HG02943 (cell line): ENCODE data around the gene IFI44L.

Experiments used
- ATAC-seq: cut with Tn5 transposase; IDR thresholded peaks from one replicate; pipeline ENCODE4 v1.9.1; 2021; ENCODE audit warnings: mild to moderate bottlenecking, low read depth, moderate library complexity; ENCODE audit not compliant: unreplicated experiment

The IFI44L gene

DNA sequence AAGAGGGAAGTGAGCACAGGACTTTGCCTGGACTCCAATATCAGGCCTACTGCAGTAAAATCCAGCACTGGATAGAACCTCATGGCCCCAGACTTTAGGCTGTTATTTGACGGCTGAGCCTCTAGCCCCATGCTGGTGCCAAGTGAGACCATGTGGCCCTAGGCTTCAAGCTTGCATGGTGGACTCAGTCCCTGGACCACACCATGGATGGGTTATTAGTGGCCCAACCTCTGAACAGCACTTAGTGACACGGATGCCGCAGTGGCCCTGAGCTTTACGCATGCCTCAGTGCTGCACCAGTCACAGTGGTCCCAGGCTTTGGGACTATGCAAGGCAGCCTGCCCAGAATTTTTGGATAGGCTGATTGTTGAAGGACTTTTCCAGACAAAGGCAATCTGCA is 13.0 kb downstream of the IFI44L start:
- no peak for ATAC-seq

- ATAC-seq: no peak
These were observed 20.2 kb downstream of the IFI44L start for GRCh38 chr1:78640462-78640861.

DNA sequence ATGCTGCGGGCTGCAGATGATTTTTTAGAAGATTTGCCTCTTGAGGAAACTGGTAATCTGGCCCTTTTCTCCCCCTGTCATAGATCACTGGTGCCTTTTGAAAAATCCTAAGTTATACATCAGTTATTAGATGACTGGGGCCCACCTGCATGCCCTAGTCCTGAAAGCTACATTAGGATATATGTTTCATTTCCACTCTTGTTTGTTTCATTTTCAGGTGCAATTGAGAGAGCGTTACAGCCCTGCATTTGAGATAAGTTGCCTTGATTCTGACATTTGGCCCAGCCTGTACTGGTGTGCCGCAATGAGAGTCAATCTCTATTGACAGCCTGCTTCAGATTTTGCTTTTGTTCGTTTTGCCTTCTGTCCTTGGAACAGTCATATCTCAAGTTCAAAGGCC is 21.3 kb downstream of the IFI44L start:
- ATAC-seq: no peak

- ATAC-seq: no peak
These were observed 25.5 kb downstream of the IFI44L start for GRCh38 chr1:78645723-78646122.

DNA sequence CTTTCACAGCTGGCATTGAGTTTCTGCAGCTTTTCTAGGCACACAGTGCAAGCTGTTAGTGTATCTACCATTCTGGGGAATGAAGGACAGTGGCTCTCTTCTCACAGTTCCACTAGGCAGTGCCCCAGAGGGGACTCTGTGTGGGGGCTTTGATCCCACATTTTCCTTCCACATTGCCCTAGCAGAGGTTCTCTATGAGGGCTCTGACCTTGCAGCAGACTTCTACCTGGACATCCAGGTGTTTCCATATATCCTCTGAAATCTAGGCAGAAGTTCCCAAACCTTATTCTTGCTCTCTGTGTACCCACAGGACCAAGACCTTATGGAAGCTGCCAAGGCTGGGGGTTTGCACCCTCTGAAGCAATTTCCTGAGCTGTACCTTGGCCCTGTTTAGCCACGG is 27.0 kb downstream of the IFI44L start:
- ATAC-seq: no peak

GRCh38 chr1:78649628-78650027 is 29.4 kb downstream of the IFI44L start, which contains the start of gene IFI44:
Gene IFI44, plus strand, starts transcription at chr1:78649831. Its CDS starts 365 bp downstream, at chr1:78650196.
- peak; percentile 90 for ATAC-seq

- no peak for ATAC-seq
These were observed 29.9 kb downstream of the IFI44L start for GRCh38 chr1:78650114-78650660.

DNA sequence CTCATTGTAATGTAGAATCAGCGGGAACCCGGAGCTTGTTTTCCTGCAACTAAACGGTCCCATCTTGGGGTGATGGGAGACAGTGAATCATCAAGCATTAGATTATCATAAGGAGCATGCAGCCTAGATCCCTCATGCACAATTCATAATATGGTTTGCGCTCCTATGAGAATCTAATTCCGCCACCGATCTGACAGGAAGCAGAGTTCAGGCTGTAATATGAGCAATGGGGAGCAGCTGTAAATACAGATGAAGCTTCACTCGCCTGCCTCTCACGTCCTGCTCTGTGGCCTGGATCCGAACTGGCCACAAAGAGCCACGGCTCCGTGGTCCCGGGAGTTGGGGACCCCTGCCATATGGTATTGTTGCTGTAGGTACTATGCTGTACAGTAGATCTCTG is 31.0 kb downstream of the IFI44L start:
- ATAC-seq: no peak

DNA sequence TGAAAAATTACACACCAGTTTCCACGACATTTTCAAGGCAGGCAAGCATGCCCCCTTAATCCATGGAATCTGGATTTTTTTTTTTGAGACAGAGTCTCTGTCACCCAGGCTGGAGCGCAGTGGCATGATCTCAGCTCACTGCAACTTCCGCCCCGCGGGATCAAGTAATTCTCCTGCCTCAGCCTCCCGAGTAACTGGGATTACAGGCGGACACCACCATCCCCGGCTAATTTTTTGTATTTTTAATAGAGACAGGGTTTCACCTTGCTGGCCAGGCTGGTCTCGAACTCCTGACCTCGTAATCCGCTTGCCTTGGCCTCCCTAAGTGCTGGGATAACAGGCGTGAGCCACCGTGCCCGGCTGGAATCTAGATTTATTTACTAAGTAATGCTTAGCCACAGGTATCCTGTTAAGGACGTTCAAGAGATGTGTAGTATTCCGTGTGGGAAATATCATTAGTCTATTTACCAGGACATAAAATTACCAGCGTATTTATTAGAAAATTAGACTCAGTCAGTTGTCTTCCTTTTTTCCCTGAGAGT is 31.8 kb downstream of the IFI44L start:
- ATAC-seq: no peak

- ATAC-seq: no peak
These were observed 38.7 kb downstream of the IFI44L start for GRCh38 chr1:78658901-78659300.

DNA sequence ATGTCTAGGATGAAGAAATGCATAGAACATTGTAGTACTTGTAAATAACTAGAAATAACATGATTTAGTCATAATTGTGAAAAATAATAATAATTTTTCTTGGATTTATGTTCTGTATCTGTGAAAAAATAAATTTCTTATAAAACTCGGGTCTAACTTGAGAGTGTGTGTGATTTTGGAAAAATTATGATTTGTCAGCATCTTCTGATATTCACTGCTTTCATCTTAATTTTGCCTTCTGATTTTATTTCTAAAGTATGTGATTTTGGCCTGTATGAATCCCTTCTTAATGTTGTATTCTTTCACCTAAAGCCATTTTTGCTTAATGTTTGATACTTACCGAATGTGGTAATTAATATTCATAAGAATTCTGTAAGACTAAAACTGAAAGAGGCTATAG is 43.7 kb downstream of the IFI44L start:
- ATAC-seq: no peak

DNA sequence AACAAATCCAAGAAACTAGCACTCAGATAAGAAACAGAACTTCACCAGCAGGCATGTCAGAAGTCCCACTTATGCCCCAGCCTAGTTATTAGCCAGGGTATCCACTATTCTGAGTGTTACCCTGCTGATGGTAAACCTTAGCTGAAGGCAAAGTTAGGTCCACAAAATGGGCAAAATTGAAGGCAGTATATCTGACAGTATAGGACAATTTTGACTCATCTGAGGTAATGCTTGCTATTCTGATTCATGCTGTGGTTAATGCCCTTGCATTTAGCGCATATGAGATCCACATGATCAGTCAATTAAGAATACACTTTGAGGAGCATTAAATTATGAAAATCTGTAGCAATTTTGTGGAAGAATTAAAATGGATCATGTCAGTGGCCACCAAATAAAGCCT is 44.5 kb downstream of the IFI44L start:
- ATAC-seq: no peak

- no peak for ATAC-seq
These were observed 45.6 kb downstream of the IFI44L start for GRCh38 chr1:78665809-78666208.

GRCh38 chr1:78667939-78668338 is 47.7 kb downstream of the IFI44L start:
- no peak for ATAC-seq

DNA sequence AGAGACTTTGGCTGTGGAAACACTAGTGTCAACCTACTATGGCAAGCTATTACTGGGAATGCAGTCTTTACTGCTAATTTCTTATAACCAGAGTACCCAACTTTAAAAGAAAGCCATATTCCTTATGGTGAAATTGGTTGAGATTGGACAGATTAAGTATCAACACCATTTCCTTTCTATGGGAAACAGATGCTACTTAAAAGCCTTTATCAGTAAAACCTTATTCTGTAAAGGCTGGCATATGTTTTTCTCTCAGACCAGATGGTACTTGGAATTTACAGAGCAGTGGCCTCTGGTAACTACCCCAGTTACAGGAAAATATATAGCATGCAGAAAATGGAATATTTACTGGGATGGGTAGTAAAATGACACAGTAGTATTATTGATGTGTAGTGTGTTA is 48.2 kb downstream of the IFI44L start:
- no peak for ATAC-seq

DNA sequence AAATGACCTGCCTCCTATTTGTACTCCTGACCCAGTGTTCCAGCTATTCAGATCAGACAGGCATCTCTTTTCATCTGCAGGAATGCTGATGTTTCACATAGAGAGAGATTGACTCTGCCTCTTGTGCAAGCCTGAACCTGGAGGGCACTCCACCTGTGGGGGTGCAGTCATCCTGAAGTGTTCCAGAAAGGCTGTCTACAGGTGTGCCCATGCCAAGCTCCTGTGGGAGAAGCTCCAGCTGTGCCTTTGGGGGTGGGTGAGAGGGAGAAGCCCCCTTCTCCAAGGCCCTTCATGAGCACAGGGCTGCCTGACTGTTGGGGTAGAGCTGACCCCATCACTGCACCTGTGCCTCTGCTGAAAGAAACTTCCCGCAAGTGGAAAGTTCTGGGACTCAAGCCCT is 52.2 kb downstream of the IFI44L start:
- ATAC-seq: no peak

- ATAC-seq: no peak
These were observed 52.9 kb downstream of the IFI44L start for GRCh38 chr1:78673120-78673519.

- ATAC-seq: no peak
These were observed 56.2 kb downstream of the IFI44L start for GRCh38 chr1:78676347-78676982.

- ATAC-seq: no peak
These were observed 56.7 kb downstream of the IFI44L start for GRCh38 chr1:78676993-78677392.

- no peak for ATAC-seq
These were observed 57.5 kb downstream of the IFI44L start for GRCh38 chr1:78677788-78678187.

DNA sequence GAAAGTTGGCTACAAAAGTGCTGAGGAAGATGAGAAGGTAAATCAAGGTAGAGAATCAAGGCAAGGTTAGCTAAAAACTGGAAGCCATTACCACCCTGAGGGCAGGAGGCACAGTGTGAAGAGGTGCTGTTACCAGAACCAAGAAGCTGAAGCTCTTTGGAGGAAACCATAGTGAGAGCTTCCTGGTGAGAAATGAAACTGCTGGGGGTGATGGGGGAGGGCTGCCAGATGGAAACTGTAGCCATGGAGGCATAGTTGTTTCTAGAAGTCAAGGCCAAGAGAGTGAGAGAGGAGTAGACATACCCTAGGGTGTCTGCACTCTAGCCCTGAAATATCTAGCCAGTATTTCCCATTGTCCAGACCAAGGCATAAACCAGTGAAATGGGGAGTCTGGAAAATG is 58.1 kb downstream of the IFI44L start:
- peak; percentile 82 for ATAC-seq

GRCh38 chr1:78681265-78681664 is 61.0 kb downstream of the IFI44L start:
- no peak for ATAC-seq
